PC-3 (cell line): Measurements from ENCODE around the gene HGS. TPM values are rescaled to one million over a fixed set of nuclear protein-coding genes. Genes with fewer than 3 reads are reported as not detected.

ENCODE experiments used
- ATAC-seq: fragments of 200-7000 bp; cut with Tn5 transposase; 2 replicates; pipeline ENCODE4 v1.9.1; 2020; ENCODE audit warnings: mild to moderate bottlenecking, moderate library complexity
- BruUV-seq: library from RNA; stranded (reverse); fragments of 400-500 nt; replicated peaks from 2 replicates; lab custom pipeline; 2021; lab: Mats Ljungman, UMichigan
- CTCF ChIA-PET: fragments of 300-600 bp; sonication (Branson Sonifier 250); formaldehyde crosslinking; loops from one replicate; lab custom pipeline; 2022; ENCODE audit warnings: antibody characterized with exemption; lab: Charles Lee
- POLR2A ChIA-PET: fragments of 300-600 bp; sonication (Branson Sonifier 250); formaldehyde crosslinking; loops from one replicate; lab custom pipeline; 2022; ENCODE audit warnings: antibody characterized with exemption; ENCODE audit not compliant: unreplicated experiment; lab: Charles Lee
- DNase-seq: peaks from one replicate; pipeline ENCODE4 v3.0.0-alpha.2; 2015
- H2AFZ ChIP-seq: fragments of 300-600 bp; sonication (generic); 2 replicates; pipeline ENCODE4 v1.6.0; 2016; ENCODE audit warnings: antibody characterized with exemption, low read length
- H3F3A ChIP-seq: fragments of 300-600 bp; sonication (generic); one replicate; pipeline ENCODE4 v1.6.0; 2017; ENCODE audit warnings: antibody characterized with exemption, low read length, control low read depth, mild to moderate bottlenecking; ENCODE audit not compliant: unreplicated experiment
- H3K27ac ChIP-seq: fragments of 300-600 bp; sonication (generic); 2 replicates; pipeline ENCODE4 v1.5.1; 2016; ENCODE audit warnings: mild to moderate bottlenecking, low read length
- H3K27me3 ChIP-seq: fragments of 300-600 bp; sonication (generic); 2 replicates; pipeline ENCODE4 v1.6.1; 2016; ENCODE audit warnings: low read length, mixed read lengths
- H3K36me3 ChIP-seq: fragments of 300-600 bp; sonication (generic); 2 replicates; pipeline ENCODE4 v1.6.1; 2016; ENCODE audit warnings: low read depth, mixed run types, low read length, mixed read lengths
- H3K4me1 ChIP-seq: fragments of 300-600 bp; sonication (generic); 2 replicates; pipeline ENCODE4 v1.5.1; 2016; ENCODE audit warnings: low read length; ENCODE audit not compliant: insufficient read depth
- H3K4me2 ChIP-seq: fragments of 300-600 bp; sonication (generic); 2 replicates; pipeline ENCODE4 v1.6.0; 2016; ENCODE audit warnings: low read length
- H3K4me3 ChIP-seq: fragments of 300-600 bp; sonication (generic); 2 replicates; pipeline ENCODE4 v1.5.1; 2016; ENCODE audit warnings: mild to moderate bottlenecking, low read length, mixed read lengths
- H3K79me2 ChIP-seq: fragments of 300-600 bp; sonication (generic); 2 replicates; pipeline ENCODE4 v1.6.1; 2017; ENCODE audit warnings: low read length, mixed read lengths
- H3K9ac ChIP-seq: fragments of 300-600 bp; sonication (generic); 2 replicates; pipeline ENCODE4 v1.6.0; 2016; ENCODE audit warnings: mild to moderate bottlenecking, low read length
- H3K9me2 ChIP-seq: fragments of 300-600 bp; sonication (generic); replicated peaks from 2 replicates; pipeline ENCODE4 v1.6.1; 2016; ENCODE audit warnings: mixed run types, low read length, mixed read lengths
- H3K9me3 ChIP-seq: fragments of 300-600 bp; sonication (generic); 2 replicates; pipeline ENCODE4 v1.6.1; 2016; ENCODE audit warnings: low read length, mixed read lengths
- H4K20me1 ChIP-seq: fragments of 300-600 bp; sonication (generic); 2 replicates; pipeline ENCODE4 v1.6.1; 2016; ENCODE audit warnings: low read length, mixed read lengths
- CTCF ChIP-seq: fragments of 300-600 bp; sonication (generic); conservative IDR thresholded peaks from 2 replicates; pipeline ENCODE4 v1.5.1; 2017; ENCODE audit warnings: antibody characterized with exemption, low read depth, mild to moderate bottlenecking, low read length
- EZH2 ChIP-seq: fragments of 300-600 bp; sonication (generic); IDR thresholded peaks from one replicate; pipeline ENCODE4 v1.6.1; 2017; ENCODE audit warnings: antibody characterized with exemption, mild to moderate bottlenecking, low read length; ENCODE audit not compliant: unreplicated experiment
- EZH2phosphoT487 ChIP-seq: fragments of 300-600 bp; sonication (generic); IDR thresholded peaks from 2 replicates; pipeline ENCODE4 v1.6.1; 2018; ENCODE audit warnings: mild to moderate bottlenecking, antibody characterized with exemption, low read length, borderline replicate concordance
- intact Hi-C: fragments of 100-400 bp; cut with micrococcal nuclease; formaldehyde crosslinking; loops from 2 replicates; pipeline ENCODE4 v1.9.0; 2023
- total RNA-seq: library from RNA; depleted of rRNA; stranded (reverse); fragments of >200 nt; gene quantifications from 2 replicates; pipeline ENCODE4 v1.2.3, GENCODE V29; 2014

Gene HGS
- total RNA-seq, 1 experiment from 2014 or later, result 177 TPM

GRCh38 chr17:81706232-81706611 lies 22.4 kb downstream of the HGS start:
- ChIA-PET POLR2A (no interaction called here), CTCF (no interaction called here)
- Histone ChIP-seq H3K9me2 (no peaks in the 10 kb centered on the region), H3K79me2 (peaks cover 55% of the 10 kb centered on the region), H3K9me3 (no peaks in the 10 kb centered on the region), H3F3A (peaks cover 5% of the 10 kb centered on the region), H3K27me3 (no peaks in the 10 kb centered on the region), H3K9ac (no peak overlapping the region), H4K20me1 (peaks cover 10% of the 10 kb centered on the region; the same call in 1 of the 2 replicates), H3K4me2 (no peak overlapping the region), H3K4me3 (no peak overlapping the region), H3K36me3 (peaks cover 35% of the 10 kb centered on the region), H2AFZ (no peak overlapping the region), H3K4me1 (peaks cover 30% of the 10 kb centered on the region), H3K27ac (no peak overlapping the region)
- BruUV-seq, result no TSS peak
- DNase-seq (no peak), ATAC-seq (no peak)
- intact Hi-C loops, result no loop called here
- TF ChIP-seq CTCF (no peak), EZH2phosphoT487 (no peak), EZH2 (no peak)

GRCh38 chr17:81706757-81707624 lies 23.2 kb downstream of the HGS start:
- DNase-seq (no peak), ATAC-seq (no peak)
- BruUV-seq, result no TSS peak
- Histone ChIP-seq H3K9me2 (no peaks in the 10 kb centered on the region), H3K9me3 (no peaks in the 10 kb centered on the region), H3K4me2 (no peak overlapping the region), H3K4me3 (no peak overlapping the region), H3F3A (peaks cover 8% of the 10 kb centered on the region), H2AFZ (no peak overlapping the region), H3K27ac (no peak overlapping the region), H3K79me2 (peaks cover 48% of the 10 kb centered on the region), H3K4me1 (peaks cover 27% of the 10 kb centered on the region), H4K20me1 (0 out of 2 replicates have a peak, but pooled peaks cover 5% of the 10 kb centered on the region), H3K36me3 (peaks cover 35% of the 10 kb centered on the region), H3K9ac (no peak overlapping the region), H3K27me3 (no peaks in the 10 kb centered on the region)
- ChIA-PET POLR2A (no interaction called here), CTCF (no interaction called here)
- TF ChIP-seq CTCF, result peak; percentile 17; the same call in 1 of the 2 replicates
- TF ChIP-seq EZH2phosphoT487, result no peak
- no peak for TF ChIP-seq EZH2
- intact Hi-C loops, result no loop called here
